Spleen (tissue), 7 donors: ENCODE measurements around the gene NAMPT.

ENCODE experiments used
- CTCF ChIP-seq, 11 experiments: fragments of 200-600 bp in 7 of 11; fragments of 450-650 bp in 4 of 11; sonication (generic) in 4 of 11; IDR thresholded peaks in 8 of 11; conservative IDR thresholded peaks in 3 of 11; 1 replicate in 7 of 11; 2 replicates in 4 of 11; pipeline versions ENCODE4 v1.4.0 to v1.8.0; 2016 to 2021; ENCODE audit warnings: antibody characterized with exemption in 11 of 11, inconsistent platforms in 4 of 11, mild to moderate bottlenecking in 1 of 11
- POLR2A ChIP-seq, 3 donors: fragments of 450-650 bp; IDR thresholded peaks; one replicate each; pipeline ENCODE4 v1.5.1; 2017; ENCODE audit warnings: antibody characterized with exemption in 3 of 3, mild to moderate bottlenecking in 1 of 3
- POLR2AphosphoS5 ChIP-seq, 3 donors: sonication (generic); formaldehyde crosslinking; IDR thresholded peaks; one replicate each; pipeline ENCODE4 v1.5.1; 2017; ENCODE audit warnings: antibody characterized with exemption in 3 of 3
- donor health status: DM: no; HTN: no; CAD: no; lungs with moderate emphysema.
- donor health status: DM: no; HTN: no; CAD: no.
- donor health status: DM: no; HTN: no; CAD: no.

- TF ChIP-seq CTCF (IDR thresholded peaks at IDR 0.05 in 8 of 11, conservative IDR thresholded peaks at IDR 0.05 in 3 of 11) (no peak), POLR2A (IDR thresholded peaks at IDR 0.05) (no peak), POLR2AphosphoS5 (IDR thresholded peaks at IDR 0.05) (no peak)
These were observed 28.7 kb upstream of the NAMPT start for GRCh38 chr7:106313456-106313901.
